GM23248 (cell line): ENCODE measurements around the gene ZFX. TPM values are rescaled to one million over a fixed set of nuclear protein-coding genes. Genes with fewer than 3 reads are reported as not detected.
"Not testable (repeated sequence)": the region's sequence is repeated elsewhere in the genome, so short reads cannot be mapped to it uniquely, and the experiment has no call there.

ENCODE experiments used
- DNase-seq: peaks from one replicate; pipeline ENCODE4 v3.0.0-alpha.2; 2015
- H2AFZ ChIP-seq: fragments of 200-600 bp; sonication (generic); 2 replicates; pipeline ENCODE4 v1.6.1; 2016; ENCODE audit warnings: antibody characterized with exemption
- H3F3A ChIP-seq: fragments of 200-600 bp; sonication (generic); 2 replicates; pipeline ENCODE4 v1.6.1; 2016; ENCODE audit warnings: mild to moderate bottlenecking, antibody characterized with exemption, mixed run types; ENCODE audit not compliant: insufficient read depth
- H3K27ac ChIP-seq: fragments of 200-600 bp; sonication (generic); 2 replicates; pipeline ENCODE4 v1.5.1; 2016; ENCODE audit warnings: mild to moderate bottlenecking
- H3K27me3 ChIP-seq: fragments of 200-600 bp; sonication (generic); replicated peaks from 2 replicates; pipeline ENCODE4 v1.6.1; 2016; ENCODE audit warnings: mild to moderate bottlenecking; ENCODE audit not compliant: insufficient read depth
- H3K36me3 ChIP-seq: fragments of 200-600 bp; sonication (generic); 2 replicates; pipeline ENCODE4 v1.6.1; 2016; ENCODE audit warnings: low read depth, mild to moderate bottlenecking
- H3K4me1 ChIP-seq: fragments of 200-600 bp; sonication (generic); 2 replicates; pipeline ENCODE4 v1.6.1; 2016; ENCODE audit warnings: mild to moderate bottlenecking; ENCODE audit not compliant: insufficient read depth
- H3K4me2 ChIP-seq: fragments of 200-600 bp; sonication (generic); one replicate; pipeline ENCODE4 v1.6.1; 2016; ENCODE audit warnings: mild to moderate bottlenecking; ENCODE audit not compliant: unreplicated experiment
- H3K4me3 ChIP-seq: fragments of 200-600 bp; sonication (generic); 2 replicates; pipeline ENCODE4 v1.5.1; 2016; ENCODE audit warnings: mild to moderate bottlenecking
- H3K79me2 ChIP-seq: fragments of 200-600 bp; sonication (generic); 2 replicates; pipeline ENCODE4 v1.6.1; 2016; ENCODE audit warnings: mild to moderate bottlenecking; ENCODE audit not compliant: insufficient read depth
- H3K9ac ChIP-seq: fragments of 200-600 bp; sonication (generic); 2 replicates; pipeline ENCODE4 v1.6.1; 2016; ENCODE audit warnings: mild to moderate bottlenecking
- H3K9me2 ChIP-seq: fragments of 200-600 bp; sonication (generic); 2 replicates; pipeline ENCODE4 v1.6.1; 2016; ENCODE audit warnings: mixed run types, mild to moderate bottlenecking, moderate library complexity; ENCODE audit not compliant: insufficient read depth
- H3K9me3 ChIP-seq: fragments of 200-600 bp; sonication (generic); one replicate; pipeline ENCODE4 v1.6.1; 2017; ENCODE audit warnings: low read depth
- H4K20me1 ChIP-seq: fragments of 200-600 bp; sonication (generic); 2 replicates; pipeline ENCODE4 v1.6.0; 2016; ENCODE audit not compliant: insufficient read depth
- EZH2 ChIP-seq: fragments of 200-600 bp; sonication (generic); IDR thresholded peaks from 2 replicates; pipeline ENCODE4 v1.6.1; 2018; ENCODE audit warnings: antibody characterized with exemption, mild to moderate bottlenecking; ENCODE audit not compliant: insufficient read depth, poor library complexity, severe bottlenecking
- EZH2phosphoT487 ChIP-seq: fragments of 200-600 bp; sonication (generic); IDR thresholded peaks from 2 replicates; pipeline ENCODE4 v1.6.1; 2018; ENCODE audit warnings: antibody characterized with exemption, moderate library complexity, mild to moderate bottlenecking, low read depth; ENCODE audit not compliant: insufficient read depth
- WGBS, 2 experiments: methylation state at CpG; one replicate each; pipeline ENCODE4 v1.1.6; 2015 to 2017; ENCODE audit warnings: low lambda C conversion rate in 2 of 2, low coverage in 1 of 2; ENCODE audit errors: missing lambda C conversion rate in 2 of 2; 5-methylcytosine and 5-hydroxymethylcytosine counted together
- in situ Hi-C: fragments of 300-500 bp; cut with MboI; formaldehyde crosslinking; loops from 2 replicates; pipeline ENCODE4 v1.15.0; 2020
- polyA plus RNA-seq: library from polyadenylated mRNA; unstranded; fragments of >200 nt; fragmentation: Nextera tagmentation; extraction: Ambion mirVana; gene quantifications from 2 replicates; pipeline ENCODE4 v1.2.1, GENCODE V29; 2016
- total RNA-seq: library from RNA; depleted of rRNA; stranded (reverse); fragments of >200 nt; shearing (Covaris generic); gene quantifications from 2 replicates; pipeline ENCODE4 v1.2.3, GENCODE V29; 2014

Gene ZFX
- total and polyA plus RNA-seq, 2 experiments from 2014 or later: 19.6 to 24.1 TPM

DNA sequence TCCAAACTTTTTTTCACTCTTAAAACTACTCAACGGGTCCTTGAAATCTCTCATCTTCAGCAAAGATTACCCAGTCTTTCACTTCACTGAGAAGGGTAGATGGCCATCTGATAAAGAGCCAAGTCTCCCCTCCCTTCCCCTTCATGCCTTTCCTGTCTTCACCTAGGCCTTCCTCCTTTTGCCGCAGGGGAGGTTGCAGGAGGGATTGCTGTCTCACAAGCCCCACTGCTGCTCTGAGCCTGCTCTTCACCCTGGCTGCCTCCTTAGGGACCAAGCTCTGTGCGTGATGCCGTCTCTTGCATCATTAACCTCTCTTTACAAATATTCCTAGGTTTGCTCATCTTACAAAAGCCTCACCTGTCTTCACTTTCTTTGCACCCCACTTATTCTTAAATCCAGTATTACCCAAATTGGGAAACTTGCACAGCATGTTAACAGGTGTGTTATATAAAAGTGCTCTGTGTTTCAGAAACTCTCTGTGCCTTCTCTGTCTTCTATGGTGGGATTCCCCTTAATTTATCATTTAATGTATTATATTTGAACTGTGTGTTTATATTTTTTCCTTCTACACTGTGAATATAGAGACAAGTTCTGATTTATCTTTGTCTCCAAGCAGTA is 3.8 kb downstream of the ZFX start:
- Histone ChIP-seq H3K4me2 (peak overlapping the region; percentile 65), H2AFZ (no peak overlapping the region), H3K27me3 (no peaks in the 10 kb centered on the region), H3K4me3 (peak overlapping the region; percentile 35), H3K9me3 (no peaks in the 10 kb centered on the region), H3K9ac (peak overlapping the region; percentile 11; the same call in 1 of the 2 replicates), H3K4me1 (peaks cover 40% of the 10 kb centered on the region), H4K20me1 (peaks cover 11% of the 10 kb centered on the region; the same call in 1 of the 2 replicates), H3K9me2 (no peaks in the 10 kb centered on the region), H3K79me2 (peaks cover 79% of the 10 kb centered on the region), H3K27ac (peak overlapping the region; percentile 99), H3F3A (peaks cover 23% of the 10 kb centered on the region; the same call in 1 of the 2 replicates), H3K36me3 (no peaks in the 10 kb centered on the region)
- no peak for TF ChIP-seq EZH2
- no peak for TF ChIP-seq EZH2phosphoT487
- peak; percentile 55 for DNase-seq
- in situ Hi-C loops: no loop called here
- WGBS, 2 experiments: 9 to 16% methylated on average over 4 of the region's 4 CpGs

DNA sequence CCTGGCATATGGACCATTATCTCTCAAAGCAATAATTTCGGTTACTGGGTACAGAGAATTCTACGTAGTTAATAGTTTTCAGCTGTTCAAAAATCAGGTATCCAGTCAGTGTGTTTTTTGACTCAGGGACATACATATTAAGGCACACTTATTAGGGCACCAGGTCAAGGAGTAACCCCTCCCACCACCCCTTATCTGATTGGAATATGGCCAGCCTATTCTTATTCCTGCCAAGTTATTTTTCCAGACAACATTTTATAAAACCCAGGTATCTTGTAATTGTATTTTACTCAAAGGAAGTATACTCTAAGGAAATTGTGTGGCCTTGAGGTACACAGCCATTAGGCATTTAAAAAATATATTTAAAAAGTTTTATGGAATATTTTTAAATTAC is 4.3 kb downstream of the ZFX start:
- Histone ChIP-seq H2AFZ (no peak overlapping the region), H3K9ac (peak overlapping the region; percentile 57; the same call in 1 of the 2 replicates), H3K36me3 (no peaks in the 10 kb centered on the region), H3K4me3 (no peak overlapping the region; the same call in 1 of the 2 replicates), H3K27ac (peak overlapping the region; percentile 99), H3K9me3 (no peaks in the 10 kb centered on the region), H3K79me2 (peaks cover 84% of the 10 kb centered on the region), H3K4me2 (no peak overlapping the region), H3F3A (peaks cover 20% of the 10 kb centered on the region; the same call in 1 of the 2 replicates), H3K9me2 (no peaks in the 10 kb centered on the region), H3K4me1 (peaks cover 37% of the 10 kb centered on the region), H4K20me1 (peaks cover 11% of the 10 kb centered on the region; the same call in 1 of the 2 replicates), H3K27me3 (no peaks in the 10 kb centered on the region)
- TF ChIP-seq EZH2phosphoT487 (no peak), EZH2 (no peak)
- 75 to 100% methylated on average over 2 of the region's 2 CpGs for WGBS, 2 experiments
- in situ Hi-C loops: no loop called here
- no peak for DNase-seq

DNA sequence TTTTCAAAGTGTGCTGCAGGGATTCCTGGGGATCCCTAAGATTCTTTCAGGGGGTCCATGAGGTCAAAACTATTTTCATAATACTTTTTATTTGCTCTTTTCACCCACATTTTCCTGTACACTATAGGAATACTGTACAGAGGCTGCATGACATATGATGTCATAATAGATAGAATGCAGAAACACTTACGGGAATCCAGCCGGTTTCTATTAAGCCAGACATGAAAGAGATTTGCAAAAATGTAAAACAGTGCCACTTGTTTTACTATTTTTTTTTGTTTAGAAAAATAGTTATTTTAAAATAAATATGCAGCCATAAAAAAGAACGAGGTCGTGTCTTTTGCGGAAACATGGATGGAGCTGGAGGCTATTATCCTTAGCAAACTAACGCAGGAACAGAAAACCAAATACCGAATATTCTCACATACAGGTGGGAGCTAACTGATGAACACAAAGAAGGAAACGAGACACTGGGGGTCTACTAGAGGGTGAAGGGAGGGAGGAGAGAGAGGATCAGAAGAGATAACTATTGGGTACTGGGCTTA is 5.0 kb downstream of the ZFX start:
- H3K4me1 ChIP-seq: peaks cover 37% of the 10 kb centered on the region
- H3K27ac ChIP-seq: peak overlapping the region; percentile 99
- peaks cover 11% of the 10 kb centered on the region; the same call in 1 of the 2 replicates for H4K20me1 ChIP-seq
- peak overlapping the region; percentile 57 for H3K9ac ChIP-seq
- no peaks in the 10 kb centered on the region for H3K9me2 ChIP-seq
- H2AFZ ChIP-seq: no peak overlapping the region
- peak; percentile 53 for DNase-seq
- peak overlapping the region; percentile 73 for H3K4me2 ChIP-seq
- peaks cover 92% of the 10 kb centered on the region for H3K79me2 ChIP-seq
- peaks cover 20% of the 10 kb centered on the region; the same call in 1 of the 2 replicates for H3F3A ChIP-seq
- H3K27me3 ChIP-seq: no peaks in the 10 kb centered on the region
- H3K9me3 ChIP-seq: no peaks in the 10 kb centered on the region
- 17 to 22% methylated on average over 8 of the region's 8 CpGs for WGBS, 2 experiments
- in situ Hi-C loops: no loop called here
- TF ChIP-seq EZH2phosphoT487: no peak
- TF ChIP-seq EZH2: no peak
- peak overlapping the region; percentile 49 for H3K4me3 ChIP-seq
- no peaks in the 10 kb centered on the region for H3K36me3 ChIP-seq

DNA sequence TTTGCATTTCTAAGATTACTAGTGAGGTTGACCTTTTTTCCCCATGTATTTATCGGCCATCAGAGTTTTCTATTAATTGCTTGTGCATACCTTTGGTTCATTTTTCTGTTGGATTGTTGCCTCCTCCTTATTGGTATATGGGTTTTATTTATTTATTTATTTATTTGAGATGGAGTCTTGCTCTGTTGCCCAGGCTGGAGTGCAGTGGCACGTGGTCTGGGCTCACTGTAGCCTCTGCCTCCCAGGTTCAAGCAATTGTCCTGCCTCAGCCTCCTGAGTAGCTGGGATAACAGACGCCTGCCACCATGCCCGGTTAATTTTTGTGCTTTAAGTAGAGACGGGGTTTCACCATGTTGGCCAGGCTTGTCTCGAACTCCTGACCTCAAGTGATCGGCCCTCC is 6.2 kb downstream of the ZFX start:
- peaks cover 16% of the 10 kb centered on the region; the same call in 1 of the 2 replicates for H3F3A ChIP-seq
- H3K27ac ChIP-seq: 0 out of 2 replicates have a peak overlapping the region, but pooled peaks have one; percentile 99
- in situ Hi-C loops, H3K9ac ChIP-seq, H3K4me3 ChIP-seq, DNase-seq, H3K9me3 ChIP-seq, H2AFZ ChIP-seq, H3K9me2 ChIP-seq, H3K36me3 ChIP-seq, H3K27me3 ChIP-seq: not testable (repeated sequence)
- peaks cover 100% of the 10 kb centered on the region for H3K79me2 ChIP-seq
- peaks cover 37% of the 10 kb centered on the region for H3K4me1 ChIP-seq
- peaks cover 11% of the 10 kb centered on the region; the same call in 1 of the 2 replicates for H4K20me1 ChIP-seq
- H3K4me2 ChIP-seq: peak overlapping the region; percentile 73
- WGBS, 2 experiments: 50 to 73% methylated on average over 3 to 7 of the region's 7 CpGs
